SH-SY5Y (cell line): ENCODE data around the gene ANTKMT.

Experiments used
- GATA2 ChIP-seq: IDR thresholded peaks from 2 replicates; pipeline ENCODE4 v1.6.1; 2011; ENCODE audit warnings: mild to moderate bottlenecking, low read depth, low read length
- GATA3 ChIP-seq: IDR thresholded peaks from 2 replicates; pipeline ENCODE4 v1.6.1; 2011; ENCODE audit warnings: low read depth, mild to moderate bottlenecking, low read length, moderate library complexity

GRCh38 chr16:756428-756827 is 35.5 kb downstream of the ANTKMT start:
- TF ChIP-seq GATA2 (no peak), GATA3 (no peak)
